Heart left ventricle (tissue), 13 donors: ENCODE measurements around the gene NUTM2D.
"Not testable (repeated sequence)": the region's sequence is repeated elsewhere in the genome, so short reads cannot be mapped to it uniquely, and the experiment has no call there.

Source experiments
- POLR2A ChIP-seq, 2 donors: fragments of 450-650 bp; IDR thresholded peaks; one replicate each; pipeline ENCODE4 v1.6.1; 2017; ENCODE audit warnings: antibody characterized with exemption in 2 of 2, mild to moderate bottlenecking in 2 of 2, moderate library complexity in 2 of 2
- TF ChIP-seq, protein P1 (sequence below), 12 donors: fragments of 200-600 bp; sonication (generic) in 4 of 12; IDR thresholded peaks; one replicate each; pipeline versions ENCODE4 v1.5.0 to v1.8.0; 2018 to 2022; ENCODE audit warnings: antibody characterized with exemption in 12 of 12, mild to moderate bottlenecking in 5 of 12
- donor health status: ischemic (EF 13 %, LVEDD 7.1; RV severe dilation, severe dysfunction).
- donor health status: DM: no; HTN: yes; CAD: no.
- donor health status: DM: no; HTN: no; CAD: no.
- donor health status: ischemic (EF 25% LVEDD 6.9; RV normal size, moderate dysfunction).
- donor health status: ischemic (EF 25% LVEDD 5.7; RV mildly dilated, moderate dysfunction).
- donor health status: ischemic (EF 35%, LVEDD 5.7; RV mildly dilated, moderate dysfunction).
- donor health status: nonischemic (EF 11% LVEDD 7.7; RV severe dilation, severe dysfunction).
- donor health status: DM: yes; HTN: yes; CAD: no.
- donor health status: PGD.
- donor health status: ischemic (EF 29% LVEDD 5.4; RV normal size, mild dysfunction).
- donor health status: nonischemic (EF 23%, LVEDD 6.1; RV moderate dilation, normal function).

- TF ChIP-seq, protein P1, sequence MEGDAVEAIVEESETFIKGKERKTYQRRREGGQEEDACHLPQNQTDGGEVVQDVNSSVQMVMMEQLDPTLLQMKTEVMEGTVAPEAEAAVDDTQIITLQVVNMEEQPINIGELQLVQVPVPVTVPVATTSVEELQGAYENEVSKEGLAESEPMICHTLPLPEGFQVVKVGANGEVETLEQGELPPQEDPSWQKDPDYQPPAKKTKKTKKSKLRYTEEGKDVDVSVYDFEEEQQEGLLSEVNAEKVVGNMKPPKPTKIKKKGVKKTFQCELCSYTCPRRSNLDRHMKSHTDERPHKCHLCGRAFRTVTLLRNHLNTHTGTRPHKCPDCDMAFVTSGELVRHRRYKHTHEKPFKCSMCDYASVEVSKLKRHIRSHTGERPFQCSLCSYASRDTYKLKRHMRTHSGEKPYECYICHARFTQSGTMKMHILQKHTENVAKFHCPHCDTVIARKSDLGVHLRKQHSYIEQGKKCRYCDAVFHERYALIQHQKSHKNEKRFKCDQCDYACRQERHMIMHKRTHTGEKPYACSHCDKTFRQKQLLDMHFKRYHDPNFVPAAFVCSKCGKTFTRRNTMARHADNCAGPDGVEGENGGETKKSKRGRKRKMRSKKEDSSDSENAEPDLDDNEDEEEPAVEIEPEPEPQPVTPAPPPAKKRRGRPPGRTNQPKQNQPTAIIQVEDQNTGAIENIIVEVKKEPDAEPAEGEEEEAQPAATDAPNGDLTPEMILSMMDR (IDR thresholded peaks at IDR 0.05) = not testable (repeated sequence)
- TF ChIP-seq POLR2A (IDR thresholded peaks at IDR 0.05) = not testable (repeated sequence)
Measured at GRCh38 chr10:87355110-87355509, 2.4 kb upstream of the NUTM2D start.
